CD4-positive, alpha-beta T cell treated with Interleukin-17A for 1 hour (primary cell): ENCODE measurements around the gene CTSL.

Experiments
- DNase-seq: peaks from one replicate; pipeline ENCODE4 v3.0.0-alpha.2; 2020

Gene CTSL

DNA sequence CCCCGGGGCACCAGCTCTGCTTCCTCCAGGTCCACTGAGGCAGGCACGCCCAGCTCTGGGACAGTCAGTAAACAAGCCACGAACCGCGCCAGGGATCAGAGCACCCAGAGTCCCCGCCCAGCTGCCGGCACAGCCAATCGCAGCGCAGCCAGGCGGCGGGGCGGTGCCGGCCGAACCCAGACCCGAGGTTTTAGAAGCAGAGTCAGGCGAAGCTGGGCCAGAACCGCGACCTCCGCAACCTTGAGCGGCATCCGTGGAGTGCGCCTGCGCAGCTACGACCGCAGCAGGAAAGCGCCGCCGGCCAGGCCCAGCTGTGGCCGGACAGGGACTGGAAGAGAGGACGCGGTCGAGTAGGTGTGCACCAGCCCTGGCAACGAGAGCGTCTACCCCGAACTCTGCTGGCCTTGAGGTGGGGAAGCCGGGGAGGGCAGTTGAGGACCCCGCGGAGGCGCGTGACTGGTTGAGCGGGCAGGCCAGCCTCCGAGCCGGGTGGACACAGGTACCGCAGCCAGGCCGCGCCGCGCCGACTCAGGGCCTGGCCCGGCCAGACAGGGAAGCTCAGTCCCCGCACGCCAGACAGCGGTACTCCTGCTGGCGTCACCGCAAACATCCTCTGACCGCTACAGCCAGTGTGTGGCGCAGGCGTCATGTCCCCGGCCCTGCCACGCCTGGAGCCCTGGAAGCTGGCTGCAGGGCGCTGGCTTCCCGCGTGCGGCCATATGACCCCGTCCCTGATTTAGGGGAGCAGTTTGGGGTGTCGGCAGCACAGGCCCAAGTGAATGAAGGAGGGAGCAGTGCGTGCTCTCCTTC is at the start of gene CTSL:
TSS of gene CTSL (plus strand) at position 220 of the 810 bp plus-strand sequence. CDS start 1,485 bp downstream, outside the sequence.
- DNase-seq, result peak; percentile 48

DNA sequence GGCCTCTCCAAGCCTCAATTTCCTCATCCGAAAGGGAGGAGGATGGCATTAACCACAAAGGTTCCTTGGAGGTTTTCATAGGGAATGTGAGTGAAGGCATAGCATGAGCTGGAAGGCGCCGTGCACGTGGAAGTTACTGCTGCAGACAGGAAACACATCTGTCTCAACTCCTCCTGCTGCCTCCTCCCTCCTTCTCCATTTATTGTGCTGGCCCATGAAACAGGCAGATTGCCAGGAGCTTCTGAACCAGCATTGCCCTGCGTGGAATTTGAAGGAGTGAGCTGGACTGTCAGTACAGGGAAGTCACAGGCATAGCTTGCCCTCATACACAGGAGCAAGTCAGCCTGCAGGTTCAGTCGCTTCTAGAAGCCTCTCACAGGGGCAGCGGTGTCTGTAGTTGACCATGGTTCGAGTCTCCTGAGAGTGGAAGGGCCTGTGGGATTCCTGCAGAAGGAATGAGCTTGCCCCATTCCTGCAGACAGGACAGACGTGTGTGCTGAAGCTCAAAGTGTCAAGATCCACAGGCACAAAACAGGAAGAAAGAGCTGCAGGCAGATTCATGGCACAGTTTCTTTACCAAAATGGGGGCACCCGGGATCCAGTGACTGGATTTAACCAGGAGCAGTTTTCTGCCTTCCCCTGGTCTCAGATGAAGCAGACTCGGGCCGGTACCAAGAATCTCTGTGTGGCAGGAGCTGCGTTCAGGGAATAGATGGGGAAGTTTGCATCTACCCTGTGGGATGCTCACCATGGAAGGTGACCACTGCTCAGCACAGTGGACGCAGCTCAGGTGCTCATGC is 48.7 kb upstream of the CTSL start:
- DNase-seq, result no peak

DNA sequence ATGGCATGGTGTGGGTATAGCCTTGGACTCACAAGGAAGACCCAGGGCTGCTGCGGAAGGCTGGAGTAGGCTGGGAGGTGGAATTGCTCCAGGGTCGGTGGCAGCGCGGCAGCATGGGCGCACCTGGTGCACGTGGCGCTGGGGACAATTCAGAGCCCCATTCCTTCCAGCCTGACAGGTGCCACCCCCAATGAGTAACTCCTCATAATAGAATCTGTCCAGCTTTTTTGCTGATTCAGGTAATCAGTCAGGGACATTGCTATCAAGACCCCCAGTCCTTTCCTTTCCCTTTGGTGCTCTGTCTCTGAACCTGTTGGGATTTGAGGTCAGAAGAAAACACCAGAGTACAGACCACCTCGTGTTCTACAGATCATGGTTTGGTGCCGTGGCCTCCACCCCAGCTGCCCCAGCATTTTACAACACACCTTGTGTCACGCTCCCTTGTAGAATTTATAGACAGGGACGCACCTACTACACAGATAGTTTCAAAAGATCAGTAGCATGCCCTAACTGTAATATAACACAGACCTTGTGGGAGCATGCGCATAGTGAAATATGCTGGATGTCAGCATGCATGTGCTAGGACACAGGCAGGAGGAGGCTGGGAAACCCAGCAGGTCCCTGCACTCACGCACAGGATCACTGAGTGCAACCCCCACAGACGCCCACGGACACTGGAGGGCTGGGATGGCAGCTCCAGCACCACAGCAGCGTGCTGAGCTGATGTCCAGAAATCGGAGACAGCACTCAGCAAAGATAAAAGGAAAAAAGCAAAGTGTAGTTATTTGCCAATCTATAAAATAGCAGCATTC is 47.9 kb upstream of the CTSL start:
- DNase-seq, result no peak

DNA sequence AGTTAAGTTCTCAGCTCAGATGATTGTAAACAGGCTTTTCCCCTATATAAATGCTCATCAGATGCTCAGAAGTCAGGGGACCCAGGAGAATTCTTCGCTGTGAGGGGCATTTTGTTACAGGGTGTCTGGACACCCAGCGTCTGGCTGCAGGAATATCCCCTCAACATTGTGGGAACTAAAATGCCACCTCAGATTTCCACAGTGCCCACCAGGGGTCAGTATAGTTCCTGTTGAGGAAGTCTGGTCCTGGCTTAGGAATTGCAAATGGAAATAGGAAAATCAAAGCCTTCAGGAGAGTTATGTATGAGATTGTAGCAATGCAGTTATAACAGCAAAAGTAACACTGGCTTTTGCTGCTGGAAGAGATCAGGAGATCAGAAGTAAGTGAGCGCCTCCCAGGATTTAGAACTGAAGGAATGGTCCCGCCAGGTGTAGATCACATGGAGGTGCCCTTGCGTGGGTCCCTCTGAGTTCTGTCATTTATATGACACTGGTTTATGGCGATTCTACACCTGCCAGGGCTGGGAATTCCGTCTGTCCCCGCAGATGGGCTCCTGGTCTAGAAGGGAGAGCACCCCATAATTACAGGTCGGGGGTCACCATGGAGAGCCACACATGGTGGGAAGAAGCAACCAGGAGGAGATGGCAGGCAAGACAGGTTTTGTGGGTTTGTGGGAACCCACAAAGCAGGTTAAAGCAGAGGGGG is 47.1 kb upstream of the CTSL start:
- DNase-seq, result peak; percentile 37

DNA sequence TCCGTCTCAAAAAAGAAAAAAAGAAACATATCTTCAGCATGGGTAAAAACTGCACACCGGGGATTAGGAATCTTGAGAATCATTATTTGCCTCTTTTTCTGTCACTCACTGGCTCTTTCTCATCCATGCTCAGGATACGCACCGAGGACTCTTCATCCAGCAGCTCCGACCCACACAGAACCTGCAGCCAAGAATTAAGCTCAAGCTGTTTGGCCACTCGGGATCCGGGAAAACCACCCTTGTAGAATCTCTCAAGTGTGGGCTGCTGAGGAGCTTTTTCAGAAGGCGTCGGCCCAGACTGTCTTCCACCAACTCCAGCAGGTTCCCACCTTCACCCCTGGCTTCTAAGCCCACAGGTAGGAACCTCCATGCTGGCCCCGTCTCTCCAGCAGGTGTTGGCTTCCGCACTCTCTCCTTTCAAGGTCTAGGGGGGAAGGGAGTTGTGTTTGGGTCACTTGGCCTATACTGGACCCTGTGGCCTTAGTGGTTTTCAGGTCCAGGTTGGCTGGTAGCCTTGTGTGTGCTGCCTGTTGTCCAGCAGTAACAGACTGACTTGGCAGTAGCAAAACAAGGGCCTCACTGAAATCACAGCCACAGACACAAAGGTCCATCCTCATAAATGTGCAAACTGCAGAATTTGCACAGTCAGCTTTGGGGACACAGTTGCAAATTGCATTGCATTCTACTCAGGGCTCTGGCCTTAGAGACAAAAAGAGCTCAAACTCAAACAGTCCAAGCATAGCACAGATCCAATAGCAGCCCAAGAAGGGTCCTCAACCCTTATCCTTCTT is 44.5 kb upstream of the CTSL start:
- no peak for DNase-seq

DNA sequence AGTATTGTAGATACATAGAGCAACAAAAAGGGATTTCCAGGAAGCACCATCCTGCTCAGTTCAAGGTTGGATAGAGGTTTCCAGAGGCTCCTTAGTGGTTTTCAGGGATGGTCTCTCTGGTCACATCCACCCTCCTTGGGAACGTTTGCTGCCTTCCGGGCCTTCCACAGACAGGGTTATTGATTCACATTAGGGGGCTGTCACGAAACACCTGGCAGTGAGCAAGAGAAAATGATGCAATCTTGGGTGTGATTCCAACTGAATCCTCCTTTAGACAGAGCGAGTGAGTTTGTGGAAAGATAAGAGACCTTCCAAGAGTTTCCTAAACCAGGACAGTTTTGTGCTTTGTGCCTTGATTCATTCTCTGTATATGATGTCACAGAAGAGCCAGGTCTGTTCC is 43.8 kb upstream of the CTSL start:
- no peak for DNase-seq

DNA sequence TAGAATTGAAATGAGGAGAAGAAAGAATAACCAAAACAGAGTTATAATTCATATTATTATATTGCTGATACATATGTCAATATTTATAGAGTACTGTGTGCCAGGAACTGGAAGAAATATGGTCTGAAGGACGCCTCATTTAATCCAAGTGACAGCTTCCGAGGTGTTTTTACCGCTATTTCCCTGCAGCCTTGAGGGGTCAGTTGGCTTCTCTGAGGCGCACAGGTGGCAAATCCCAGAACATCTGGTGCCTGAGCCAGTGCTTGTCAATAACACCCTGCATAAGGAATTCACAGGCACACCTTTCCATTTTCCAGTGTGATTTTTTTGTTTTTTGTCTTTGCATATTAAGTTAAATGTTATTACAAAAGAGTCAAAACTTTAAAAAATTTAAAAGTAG is 43.3 kb upstream of the CTSL start:
- no peak for DNase-seq

DNA sequence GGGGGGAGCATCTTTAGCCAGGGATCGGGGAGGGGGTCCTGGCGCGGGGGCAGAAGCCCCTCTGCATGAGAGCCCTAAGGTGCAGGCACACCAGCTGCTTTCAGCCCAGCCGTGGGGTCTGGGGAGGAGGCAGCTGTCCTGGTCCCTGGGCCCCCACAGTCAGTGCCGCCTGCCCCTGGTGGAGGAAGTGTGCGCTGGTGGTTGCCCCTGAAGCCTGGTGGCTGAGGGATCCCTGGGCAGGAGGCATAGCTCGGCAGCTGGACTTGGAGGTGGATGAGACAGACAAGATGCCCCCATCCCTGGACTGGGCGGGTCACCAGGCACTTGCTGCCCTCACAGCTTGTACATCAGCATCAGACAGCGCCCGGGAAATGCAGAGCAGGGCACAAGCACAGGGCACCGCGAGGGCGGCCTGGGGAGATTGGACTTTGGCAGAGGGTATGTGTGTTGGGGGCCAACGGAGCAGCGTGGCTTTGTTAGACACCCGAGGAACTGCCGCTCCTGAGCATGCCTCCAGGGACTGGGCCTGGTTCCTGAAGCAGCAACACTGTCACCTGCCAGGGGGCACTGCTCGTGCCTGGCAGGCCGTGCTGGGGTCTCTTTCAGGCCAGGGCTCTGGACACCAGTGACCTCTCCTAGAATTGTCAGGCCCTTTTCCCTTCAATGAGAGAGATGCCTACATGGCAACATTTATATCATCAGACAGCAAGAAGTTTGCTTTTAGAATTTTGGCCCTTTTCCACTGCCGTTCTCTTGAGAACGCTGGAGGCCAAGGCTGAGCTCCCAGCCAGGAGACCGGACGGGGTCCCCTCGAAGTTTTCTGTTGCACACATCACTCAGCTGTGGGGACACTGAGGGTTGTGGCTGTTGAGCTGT is 41.9 kb upstream of the CTSL start:
- DNase-seq, result no peak

DNA sequence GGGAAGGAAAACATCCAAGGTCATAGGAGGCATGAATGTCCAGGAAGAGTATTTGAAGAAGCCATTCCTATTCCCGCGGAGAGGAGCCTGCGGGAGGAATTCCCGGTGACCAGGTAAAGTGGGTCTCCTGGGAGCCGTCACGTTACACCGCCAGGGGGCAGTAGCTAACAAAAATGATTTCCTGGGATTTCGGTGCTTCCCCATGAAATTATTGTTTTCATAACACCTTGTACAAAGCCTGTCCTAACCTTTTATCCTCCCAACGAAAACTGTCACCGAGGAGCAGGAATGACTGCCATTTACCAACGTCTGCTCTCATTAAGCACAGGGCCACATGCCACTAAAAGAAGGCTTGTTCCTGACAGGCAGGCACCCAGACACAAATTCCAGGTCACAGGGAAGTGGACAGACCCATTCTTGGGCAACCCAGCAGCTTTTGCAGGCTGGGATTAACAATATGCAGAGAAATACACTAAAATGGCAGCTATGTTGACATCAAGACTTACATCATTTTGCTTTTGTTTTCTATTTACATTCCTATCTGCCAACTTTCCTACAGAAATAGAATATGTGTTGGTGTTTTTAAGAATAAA is 41.2 kb upstream of the CTSL start:
- DNase-seq, result no peak

DNA sequence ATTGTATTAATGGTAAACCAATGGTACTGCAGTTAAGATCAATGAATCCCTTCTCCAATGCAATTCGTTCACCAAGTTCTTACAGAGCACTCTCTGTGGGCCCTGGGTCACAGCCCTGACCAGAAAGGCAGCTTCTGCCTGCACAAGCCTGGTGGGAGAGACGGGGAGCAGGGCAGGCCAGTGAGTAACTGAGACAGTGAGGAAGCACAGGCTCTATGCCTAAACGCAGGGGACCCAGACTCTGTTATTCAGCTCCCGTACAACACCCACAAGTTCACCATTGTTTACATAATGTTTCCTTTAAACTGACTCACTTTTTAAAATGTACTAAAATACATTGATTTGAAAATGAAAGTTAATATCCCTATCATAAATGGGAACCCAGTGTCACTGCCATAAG is 40.5 kb upstream of the CTSL start:
- DNase-seq, result no peak

DNA sequence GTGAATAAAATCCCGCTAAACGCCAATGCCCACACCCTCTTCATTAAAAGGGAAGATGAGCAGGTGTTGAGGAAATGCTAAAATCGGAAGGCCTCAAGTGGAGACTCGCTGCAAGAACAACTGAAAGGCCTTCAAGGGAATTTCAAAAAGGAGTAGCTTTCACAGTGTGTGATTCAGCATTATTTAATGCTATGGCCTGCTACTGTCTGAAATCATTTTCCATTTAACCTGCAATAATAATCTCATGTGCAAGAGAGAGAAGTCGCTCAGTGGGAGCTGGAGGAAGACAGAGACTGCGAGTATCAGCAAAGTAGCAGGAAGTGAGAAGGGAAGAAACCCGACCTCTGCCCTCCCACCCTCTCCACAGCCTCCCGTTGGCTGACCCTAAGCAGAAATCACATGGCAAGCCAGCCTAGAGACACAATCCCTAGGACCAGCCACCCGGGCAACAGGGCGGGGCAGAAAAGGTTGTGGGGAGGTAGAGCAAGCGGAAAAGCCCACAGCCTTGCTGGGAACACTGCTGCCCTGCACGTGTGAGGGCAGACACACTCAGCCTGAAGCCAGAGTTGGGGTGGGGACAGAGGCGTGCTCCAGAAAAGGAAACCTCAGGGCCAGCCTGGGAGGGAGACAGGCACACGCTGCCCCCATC is 39.9 kb upstream of the CTSL start:
- DNase-seq, result no peak

DNA sequence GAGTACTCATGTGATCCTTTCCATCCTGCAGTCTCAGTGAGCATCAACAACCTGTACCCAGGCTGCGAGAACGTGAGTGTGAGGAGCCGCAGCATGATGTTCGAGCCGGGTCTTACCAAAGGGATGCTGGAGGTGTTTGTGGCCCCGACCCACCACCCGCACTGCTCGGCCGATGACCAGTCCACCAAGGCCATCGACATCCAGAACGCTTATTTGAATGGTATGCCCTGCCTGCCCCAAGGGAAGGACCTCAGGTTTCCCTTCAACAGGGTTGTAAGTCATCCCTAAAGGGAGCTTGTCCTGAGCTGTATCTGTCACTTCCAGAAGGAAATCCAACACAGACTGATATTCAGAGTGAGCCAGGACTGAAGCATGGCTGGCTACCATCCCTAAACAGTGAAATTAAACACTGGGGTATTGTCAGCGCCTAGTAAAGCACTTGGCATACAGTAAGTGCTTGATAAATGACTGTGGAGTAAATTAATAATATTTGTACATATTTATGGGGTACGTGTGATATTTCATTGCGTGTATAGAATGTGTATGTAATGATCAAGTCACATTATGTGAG is 39.3 kb upstream of the CTSL start:
- no peak for DNase-seq

DNA sequence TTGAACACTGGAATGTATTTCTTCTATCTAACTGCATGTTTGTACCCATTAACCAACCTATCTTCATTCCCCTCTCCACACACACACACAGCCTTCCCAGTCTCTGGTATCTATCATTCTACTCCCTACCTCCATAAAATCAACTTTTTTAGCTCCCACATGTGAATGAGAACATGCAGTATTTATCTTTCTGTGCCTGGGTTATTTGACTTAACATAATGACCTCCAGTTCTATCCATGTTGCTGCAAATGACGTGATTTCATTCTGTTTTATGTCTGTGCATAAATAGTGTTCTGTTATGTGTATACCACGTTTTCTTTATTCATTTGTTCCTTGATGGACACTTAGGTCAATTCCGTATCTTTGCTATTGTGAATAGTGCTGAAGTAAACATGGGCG is 38.7 kb upstream of the CTSL start:
- no peak for DNase-seq

DNA sequence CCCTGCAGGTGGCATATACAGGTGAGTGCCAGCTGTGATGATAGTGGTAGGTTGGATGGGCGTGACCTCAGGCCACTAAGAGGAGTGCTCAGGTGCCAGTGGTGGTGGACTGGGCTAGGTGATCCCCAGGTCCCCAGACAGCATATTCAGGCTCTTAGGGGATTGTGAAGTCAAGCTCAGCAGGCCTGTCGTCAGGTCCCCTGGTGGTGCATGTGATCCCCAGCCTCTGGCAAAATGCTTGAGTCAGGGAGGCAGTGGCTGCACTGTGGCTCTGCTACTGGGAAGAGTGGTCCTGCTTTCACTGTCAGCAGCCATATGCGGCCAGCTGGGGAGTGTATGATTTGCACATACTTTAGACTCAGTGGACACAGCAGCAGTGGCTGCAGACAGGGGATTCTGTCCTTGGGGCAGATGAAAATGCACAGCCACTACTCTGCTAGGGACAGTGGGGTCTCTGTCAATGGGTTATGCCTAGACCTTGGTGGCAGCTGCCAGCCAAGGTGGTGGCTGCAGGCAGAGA is 31.6 kb upstream of the CTSL start:
- no peak for DNase-seq

DNA sequence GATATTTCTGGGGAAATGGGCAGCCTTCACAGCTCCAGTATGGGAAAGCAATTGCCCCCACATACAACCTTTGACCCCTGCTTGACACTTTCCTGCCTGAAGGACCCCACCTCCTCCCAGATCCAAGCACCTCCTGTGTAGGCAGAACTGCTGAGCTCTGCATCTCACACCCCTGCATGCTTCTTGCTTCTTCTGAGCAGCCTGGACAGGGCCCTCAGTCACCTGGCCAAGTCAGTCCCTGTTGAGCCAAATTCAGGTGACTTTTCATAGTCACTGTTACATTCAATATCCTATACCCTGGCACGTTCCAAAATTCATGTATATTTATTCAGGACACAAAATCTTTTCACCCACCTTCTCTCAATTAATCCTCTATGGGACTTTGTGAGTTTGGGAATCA is 30.4 kb upstream of the CTSL start:
- DNase-seq, result no peak

DNA sequence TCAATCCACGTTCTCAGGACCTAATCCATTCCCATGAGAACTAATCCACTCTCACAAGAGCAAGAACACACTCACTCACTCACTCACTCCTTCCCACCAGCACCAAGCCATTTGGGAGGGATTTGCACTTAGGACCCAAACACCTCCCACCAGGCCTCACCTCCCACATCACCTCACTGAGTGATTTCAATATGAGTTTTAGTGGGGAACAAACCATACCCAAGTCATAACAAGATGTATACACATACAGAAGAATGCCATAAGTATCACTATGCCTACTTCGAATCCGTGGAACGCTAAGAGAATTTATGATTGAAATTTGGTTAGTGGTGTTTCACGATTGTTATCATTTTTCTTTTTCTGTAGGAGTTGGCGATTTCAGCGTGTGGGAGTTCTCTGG is 29.3 kb upstream of the CTSL start:
- no peak for DNase-seq

DNA sequence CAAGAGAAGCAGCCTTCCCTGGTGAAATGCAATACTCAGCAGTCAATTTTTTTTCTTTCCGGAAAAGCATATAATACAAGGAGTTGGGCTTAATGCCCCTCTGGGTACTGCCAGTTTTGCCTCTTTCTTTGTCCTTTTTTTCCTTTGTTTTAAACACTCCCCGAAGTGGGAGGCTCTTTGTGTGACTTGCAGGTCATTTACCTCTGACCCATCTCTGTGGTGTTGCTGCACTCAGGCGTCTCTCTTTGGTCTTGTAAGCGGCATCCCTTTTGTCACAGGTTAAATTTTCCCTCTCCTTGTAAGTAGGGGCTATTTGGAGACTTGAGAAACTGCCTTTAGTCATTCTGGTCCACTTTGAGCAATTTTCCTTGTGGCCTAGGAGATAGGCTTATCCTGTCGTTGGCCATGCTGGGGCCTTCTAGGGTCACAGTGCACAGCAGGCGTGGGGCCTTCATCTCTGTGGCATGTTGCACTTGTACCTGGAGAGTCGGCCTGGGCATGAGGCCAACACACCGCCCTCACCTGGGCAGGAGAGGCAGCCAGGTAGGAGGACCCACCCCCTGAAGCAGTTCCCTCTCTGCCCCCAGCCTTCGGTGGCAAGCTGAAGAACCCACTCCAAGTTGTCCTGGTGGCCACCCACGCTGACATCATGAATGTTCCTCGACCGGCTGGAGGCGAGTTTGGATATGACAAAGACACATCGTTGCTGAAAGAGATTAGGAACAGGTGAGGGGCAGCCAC is 27.7 kb upstream of the CTSL start:
- DNase-seq, result no peak

DNA sequence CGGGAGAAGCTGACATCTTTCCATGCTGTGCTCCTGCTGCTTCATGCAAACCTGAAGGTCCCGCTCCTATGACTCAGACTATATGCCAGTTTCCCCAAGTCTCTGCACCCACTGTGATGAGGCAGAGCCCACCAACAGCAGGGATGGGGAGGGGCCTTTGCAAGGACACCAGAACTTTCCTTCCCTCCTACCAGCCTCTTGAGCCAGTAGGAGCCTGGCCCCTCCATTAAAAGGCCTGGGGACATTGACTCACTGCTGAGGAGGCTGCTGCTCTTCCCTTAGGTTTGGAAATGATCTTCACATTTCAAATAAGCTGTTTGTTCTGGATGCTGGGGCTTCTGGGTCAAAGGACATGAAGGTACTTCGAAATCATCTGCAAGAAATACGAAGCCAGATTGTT is 26.1 kb upstream of the CTSL start:
- DNase-seq, result no peak

DNA sequence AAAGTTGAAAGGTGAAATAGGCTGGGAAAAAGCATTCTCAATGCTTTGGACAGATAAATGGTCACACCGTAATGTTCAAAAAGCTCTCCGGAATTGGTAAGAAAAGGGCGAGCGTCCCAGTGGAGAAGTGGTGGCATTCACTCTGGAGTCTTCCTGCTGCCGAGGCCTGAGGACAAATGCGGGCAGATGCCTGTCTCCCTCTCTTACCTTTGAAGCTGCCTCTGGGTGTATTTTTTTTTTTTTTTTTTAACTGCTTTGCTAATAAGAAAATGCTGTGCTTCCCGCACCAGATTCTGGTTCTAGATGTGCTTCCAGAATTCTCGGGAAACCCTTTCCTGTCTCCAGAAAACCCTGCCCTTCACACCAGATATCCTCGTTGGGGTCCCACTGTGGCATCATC is 24.4 kb upstream of the CTSL start:
- no peak for DNase-seq
